Activated naive CD8-positive, alpha-beta T cell (primary cell): ENCODE results near the gene C16orf82.
"Not testable (repeated sequence)": the region's sequence is repeated elsewhere in the genome, so short reads cannot be mapped to it uniquely, and the experiment has no call there.

Experiments used
- H3K27ac Mint-ChIP-seq: one replicate; pipeline ENCODE4 v1.8.0; 2021; ENCODE audit warnings: mixed read lengths
- H3K27me3 Mint-ChIP-seq: one replicate; pipeline ENCODE4 v1.8.0; 2021; ENCODE audit warnings: mixed read lengths
- H3K36me3 Mint-ChIP-seq: one replicate; pipeline ENCODE4 v1.8.0; 2021; ENCODE audit warnings: mixed read lengths
- H3K4me1 Mint-ChIP-seq: one replicate; pipeline ENCODE4 v1.8.0; 2021; ENCODE audit warnings: low read depth, mixed read lengths
- H3K4me3 Mint-ChIP-seq: one replicate; pipeline ENCODE4 v1.8.0; 2021; ENCODE audit warnings: mild to moderate bottlenecking, mixed read lengths
- H3K9me3 Mint-ChIP-seq: one replicate; pipeline ENCODE4 v1.8.0; 2021; ENCODE audit warnings: low read depth, mixed read lengths

Gene C16orf82

DNA sequence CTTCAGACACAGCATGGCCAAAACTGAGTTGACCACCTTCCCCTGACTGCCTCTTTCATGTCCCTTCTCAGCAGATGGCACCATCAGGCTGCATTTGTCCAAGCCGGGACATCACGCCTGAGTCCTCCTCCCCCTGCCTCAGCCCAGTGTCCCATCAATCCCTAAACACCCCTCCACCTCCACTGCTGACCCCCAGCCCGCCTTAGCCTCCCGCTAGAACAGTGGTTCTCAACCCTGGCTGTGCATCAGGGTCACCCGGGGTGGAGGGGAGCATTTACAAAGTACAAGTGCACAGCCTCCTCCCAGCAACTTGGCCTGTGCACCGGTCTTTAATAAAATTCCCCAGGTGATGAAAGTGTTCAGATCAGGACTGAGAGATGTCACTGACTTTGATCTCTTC is 4.0 kb downstream of the C16orf82 start:
- H3K27ac Mint-ChIP-seq: no peak overlapping the region
- no peaks in the 10 kb centered on the region for H3K4me1 Mint-ChIP-seq
- H3K9me3 Mint-ChIP-seq: no peaks in the 10 kb centered on the region
- H3K4me3 Mint-ChIP-seq: no peak overlapping the region
- H3K36me3 Mint-ChIP-seq: no peaks in the 10 kb centered on the region
- peaks cover 3% of the 10 kb centered on the region for H3K27me3 Mint-ChIP-seq

DNA sequence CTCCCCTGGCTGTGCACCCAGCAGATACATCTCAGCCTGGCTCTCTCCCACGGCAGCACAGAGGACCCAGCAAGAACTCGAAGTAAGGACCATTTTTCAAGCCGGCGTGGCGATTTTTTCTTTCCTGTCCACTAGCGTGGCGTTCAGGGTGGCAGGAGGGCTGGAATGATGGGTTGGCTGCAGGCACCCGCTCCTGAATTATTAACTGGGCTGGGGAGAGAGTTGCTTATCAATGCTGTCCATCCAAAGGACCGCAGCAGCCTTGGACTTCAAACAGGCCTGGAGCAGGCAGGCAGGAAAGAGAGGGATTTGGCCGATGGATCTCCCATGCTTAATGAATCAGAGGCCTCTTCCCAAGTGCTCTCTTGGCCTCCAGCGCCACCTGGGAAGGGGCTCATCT is 7.0 kb downstream of the C16orf82 start:
- H3K4me3 Mint-ChIP-seq: no peak overlapping the region
- H3K36me3 Mint-ChIP-seq: no peaks in the 10 kb centered on the region
- H3K9me3 Mint-ChIP-seq: peaks cover 5% of the 10 kb centered on the region
- H3K4me1 Mint-ChIP-seq: no peaks in the 10 kb centered on the region
- H3K27me3 Mint-ChIP-seq: no peaks in the 10 kb centered on the region
- H3K27ac Mint-ChIP-seq: no peak overlapping the region

- H3K4me1 Mint-ChIP-seq: no peaks in the 10 kb centered on the region
These were observed 14.2 kb downstream of the C16orf82 start for GRCh38 chr16:27080895-27081294.

GRCh38 chr16:27083861-27084261 is 17.1 kb downstream of the C16orf82 start:
- Mint-ChIP-seq H3K4me1 (no peaks in the 10 kb centered on the region), H3K27me3 (peaks cover 18% of the 10 kb centered on the region), H3K4me3 (no peak overlapping the region), H3K27ac (no peak overlapping the region), H3K9me3 (no peaks in the 10 kb centered on the region), H3K36me3 (no peaks in the 10 kb centered on the region)

More at GRCh38 chr16:27080895-27081294, 14.2 kb downstream of the C16orf82 start:
- peaks cover 5% of the 10 kb centered on the region for H3K9me3 Mint-ChIP-seq
- H3K27me3 Mint-ChIP-seq: peaks cover 12% of the 10 kb centered on the region
- no peak overlapping the region for H3K27ac Mint-ChIP-seq
- H3K4me3 Mint-ChIP-seq: no peak overlapping the region
- no peaks in the 10 kb centered on the region for H3K36me3 Mint-ChIP-seq

DNA sequence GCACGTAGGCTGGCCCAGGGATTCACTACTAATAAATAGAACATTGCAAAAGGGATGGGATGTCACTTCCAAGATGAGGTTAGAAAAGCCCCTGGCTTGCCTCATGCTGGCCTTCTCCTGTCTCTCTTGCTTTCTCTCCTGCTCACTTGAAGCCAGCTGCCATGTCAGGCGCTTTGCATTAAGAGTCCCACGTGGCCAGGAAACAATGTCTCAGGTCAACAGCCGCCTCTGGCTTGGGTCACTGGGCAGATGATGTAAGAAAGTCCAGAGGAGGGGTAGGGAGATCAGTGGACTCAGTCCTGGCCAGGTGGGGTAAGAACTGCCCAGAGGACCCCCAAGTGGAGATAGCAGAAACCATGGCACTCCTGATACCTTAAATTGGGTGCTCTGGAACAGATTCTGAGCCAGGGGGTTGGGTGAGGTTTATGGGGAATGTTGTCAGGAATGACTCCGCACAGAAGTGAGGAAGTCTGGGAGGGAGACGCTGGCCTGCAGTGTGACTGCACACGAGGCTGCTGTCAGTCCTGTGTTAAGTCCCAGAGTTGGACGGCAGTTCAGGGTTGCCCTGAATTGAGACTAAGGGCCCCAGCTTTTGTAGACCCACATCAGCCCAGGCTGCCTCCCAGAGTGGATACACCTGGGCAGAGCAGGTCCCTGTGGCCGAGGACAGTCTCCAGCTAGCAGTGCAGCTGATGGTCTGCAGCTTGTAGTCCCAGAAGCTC is 17.7 kb downstream of the C16orf82 start:
- Mint-ChIP-seq H3K4me3 (no peak overlapping the region), H3K27me3 (peaks cover 19% of the 10 kb centered on the region), H3K4me1 (no peaks in the 10 kb centered on the region), H3K27ac (no peak overlapping the region), H3K9me3 (no peaks in the 10 kb centered on the region), H3K36me3 (no peaks in the 10 kb centered on the region)

DNA sequence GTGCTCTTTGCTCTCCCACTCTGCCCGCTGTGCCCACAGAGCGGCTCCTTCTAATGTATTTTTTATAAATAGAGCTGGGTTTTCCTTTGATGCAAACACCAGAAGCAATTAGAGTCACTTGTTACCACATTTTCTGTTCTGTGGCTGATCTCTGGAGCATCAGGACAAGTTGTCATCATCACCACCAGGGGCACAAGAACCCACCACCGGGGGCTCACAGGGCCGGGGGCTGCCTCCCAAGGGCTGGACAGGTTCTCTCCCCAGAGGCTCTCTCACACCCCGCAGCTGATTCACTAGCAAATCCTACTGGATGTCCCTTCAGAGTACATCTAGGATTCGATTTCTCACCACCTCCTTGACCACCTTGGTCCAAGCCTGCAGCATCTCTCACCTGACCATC is 18.5 kb downstream of the C16orf82 start:
- no peak overlapping the region for H3K27ac Mint-ChIP-seq
- no peak overlapping the region for H3K4me3 Mint-ChIP-seq
- no peaks in the 10 kb centered on the region for H3K36me3 Mint-ChIP-seq
- no peaks in the 10 kb centered on the region for H3K9me3 Mint-ChIP-seq
- H3K27me3 Mint-ChIP-seq: peaks cover 19% of the 10 kb centered on the region
- no peaks in the 10 kb centered on the region for H3K4me1 Mint-ChIP-seq

GRCh38 chr16:27086031-27086430 is 19.3 kb downstream of the C16orf82 start:
- H3K4me3 Mint-ChIP-seq, H3K9me3 Mint-ChIP-seq, H3K27ac Mint-ChIP-seq, H3K36me3 Mint-ChIP-seq, H3K4me1 Mint-ChIP-seq: not testable (repeated sequence)
- H3K27me3 Mint-ChIP-seq: peaks cover 17% of the 10 kb centered on the region

GRCh38 chr16:27088216-27088615 is 21.5 kb downstream of the C16orf82 start:
- no peaks in the 10 kb centered on the region for H3K9me3 Mint-ChIP-seq
- no peak overlapping the region for H3K27ac Mint-ChIP-seq
- H3K4me3 Mint-ChIP-seq: no peak overlapping the region
- no peaks in the 10 kb centered on the region for H3K36me3 Mint-ChIP-seq
- H3K4me1 Mint-ChIP-seq: no peaks in the 10 kb centered on the region
- peaks cover 17% of the 10 kb centered on the region for H3K27me3 Mint-ChIP-seq

- peaks cover 4% of the 10 kb centered on the region for H3K27me3 Mint-ChIP-seq
- H3K9me3 Mint-ChIP-seq: no peaks in the 10 kb centered on the region
- H3K36me3 Mint-ChIP-seq: peaks cover 3% of the 10 kb centered on the region
- H3K4me3 Mint-ChIP-seq: no peak overlapping the region
- H3K27ac Mint-ChIP-seq: no peak overlapping the region
- no peaks in the 10 kb centered on the region for H3K4me1 Mint-ChIP-seq
These were observed 29.6 kb downstream of the C16orf82 start for GRCh38 chr16:27096375-27096774.

GRCh38 chr16:27097800-27098230 is 31.1 kb downstream of the C16orf82 start:
- peaks cover 4% of the 10 kb centered on the region for H3K27me3 Mint-ChIP-seq
- H3K27ac Mint-ChIP-seq: no peak overlapping the region
- H3K4me1 Mint-ChIP-seq: no peaks in the 10 kb centered on the region
- no peaks in the 10 kb centered on the region for H3K9me3 Mint-ChIP-seq
- no peak overlapping the region for H3K4me3 Mint-ChIP-seq
- peaks cover 3% of the 10 kb centered on the region for H3K36me3 Mint-ChIP-seq

GRCh38 chr16:27098366-27099049 is 31.8 kb downstream of the C16orf82 start:
- peaks cover 4% of the 10 kb centered on the region for H3K27me3 Mint-ChIP-seq

DNA sequence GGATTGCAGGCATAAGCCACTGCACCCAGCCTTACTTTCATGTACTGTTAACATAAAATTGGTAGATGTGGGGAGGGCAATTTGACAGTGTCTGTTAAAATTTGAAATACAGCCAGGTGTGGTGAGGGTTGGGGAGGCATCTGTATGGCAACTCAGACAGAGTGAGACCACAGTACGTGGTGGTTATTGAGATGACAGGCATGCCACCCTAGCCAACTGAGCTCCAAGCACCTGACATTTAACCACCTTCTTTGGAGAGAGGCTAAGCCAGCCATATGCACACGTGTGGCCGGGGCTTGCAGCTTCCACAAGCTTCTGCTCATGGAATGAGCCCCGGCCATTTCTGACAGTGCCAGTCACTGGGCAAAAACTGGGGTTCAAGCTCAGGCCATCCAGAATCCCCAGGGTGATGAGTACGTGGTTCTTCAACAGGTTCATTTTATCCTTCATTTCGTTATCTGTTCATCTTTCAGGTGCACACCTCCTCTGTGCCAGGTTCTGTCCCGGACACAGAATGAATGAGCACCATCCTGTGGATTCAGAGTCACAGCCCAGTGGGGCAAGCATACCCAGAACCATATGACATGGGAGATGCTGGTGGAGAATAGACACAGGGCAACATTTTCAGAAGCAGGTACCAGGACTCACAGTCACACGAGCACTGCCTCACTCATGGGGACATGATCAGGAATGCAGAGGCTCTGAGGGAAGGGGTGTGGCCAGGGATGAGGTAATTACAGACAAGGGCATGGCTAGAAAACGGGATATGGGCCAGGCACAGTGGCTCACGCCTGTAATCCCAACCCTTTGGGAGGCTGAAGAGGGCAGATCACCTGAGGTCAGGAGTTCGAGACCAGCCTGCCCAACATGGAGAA is 36.2 kb downstream of the C16orf82 start:
- Mint-ChIP-seq H3K4me3 (no peak overlapping the region), H3K36me3 (no peaks in the 10 kb centered on the region), H3K4me1 (no peaks in the 10 kb centered on the region), H3K27ac (no peak overlapping the region), H3K9me3 (no peaks in the 10 kb centered on the region), H3K27me3 (peaks cover 3% of the 10 kb centered on the region)

More at GRCh38 chr16:27098366-27099049, 31.8 kb downstream of the C16orf82 start:
- H3K36me3 Mint-ChIP-seq: peaks cover 3% of the 10 kb centered on the region
- H3K4me3 Mint-ChIP-seq: no peak overlapping the region
- no peaks in the 10 kb centered on the region for H3K9me3 Mint-ChIP-seq
- H3K4me1 Mint-ChIP-seq: no peaks in the 10 kb centered on the region
- no peak overlapping the region for H3K27ac Mint-ChIP-seq

GRCh38 chr16:27103954-27104353 is 37.2 kb downstream of the C16orf82 start:
- Mint-ChIP-seq H3K4me3 (no peak overlapping the region), H3K4me1 (peaks cover 2% of the 10 kb centered on the region), H3K36me3 (no peaks in the 10 kb centered on the region), H3K9me3 (no peaks in the 10 kb centered on the region), H3K27ac (no peak overlapping the region), H3K27me3 (peaks cover 3% of the 10 kb centered on the region)

DNA sequence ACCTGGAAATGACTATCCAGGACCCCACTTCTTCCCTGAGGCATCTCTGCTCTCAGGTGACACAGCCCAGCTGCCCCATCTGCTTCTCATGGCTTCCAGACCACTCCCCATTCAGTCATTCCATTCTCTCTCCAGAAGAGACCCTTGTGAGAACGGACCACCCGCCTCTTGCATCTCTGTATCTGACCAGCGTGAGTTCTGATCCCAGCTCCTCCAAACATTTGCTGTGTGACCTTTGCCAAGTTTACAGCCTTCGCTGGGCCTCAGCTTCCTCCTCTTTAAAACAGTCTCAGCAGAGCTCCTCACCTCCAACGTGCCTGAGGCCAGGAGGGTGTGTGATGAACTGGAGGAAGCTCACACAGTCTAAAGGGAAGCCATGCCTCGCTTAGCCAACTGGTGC is 39.6 kb downstream of the C16orf82 start:
- no peaks in the 10 kb centered on the region for H3K36me3 Mint-ChIP-seq
- H3K4me3 Mint-ChIP-seq: no peak overlapping the region
- peaks cover 2% of the 10 kb centered on the region for H3K4me1 Mint-ChIP-seq
- no peaks in the 10 kb centered on the region for H3K27me3 Mint-ChIP-seq
- H3K27ac Mint-ChIP-seq: no peak overlapping the region
- no peaks in the 10 kb centered on the region for H3K9me3 Mint-ChIP-seq

- Mint-ChIP-seq H3K27ac (no peak overlapping the region), H3K4me3 (no peak overlapping the region), H3K36me3 (no peaks in the 10 kb centered on the region), H3K9me3 (no peaks in the 10 kb centered on the region), H3K27me3 (no peaks in the 10 kb centered on the region), H3K4me1 (peaks cover 2% of the 10 kb centered on the region)
These were observed 40.5 kb downstream of the C16orf82 start for GRCh38 chr16:27107185-27107592.
